HG03354 (cell line): ENCODE results near the gene PTPRN2.

Experiments
- ATAC-seq: cut with Tn5 transposase; IDR thresholded peaks from one replicate; pipeline ENCODE4 v1.9.1; 2021; ENCODE audit warnings: mild to moderate bottlenecking; ENCODE audit not compliant: unreplicated experiment, poor library complexity, severe bottlenecking

The PTPRN2 gene

GRCh38 chr7:158582089-158582456, 5.5 kb downstream of the PTPRN2 start:
- ATAC-seq = no peak

- no peak for ATAC-seq
Measured at GRCh38 chr7:158581440-158582088, 6.1 kb downstream of the PTPRN2 start.

DNA sequence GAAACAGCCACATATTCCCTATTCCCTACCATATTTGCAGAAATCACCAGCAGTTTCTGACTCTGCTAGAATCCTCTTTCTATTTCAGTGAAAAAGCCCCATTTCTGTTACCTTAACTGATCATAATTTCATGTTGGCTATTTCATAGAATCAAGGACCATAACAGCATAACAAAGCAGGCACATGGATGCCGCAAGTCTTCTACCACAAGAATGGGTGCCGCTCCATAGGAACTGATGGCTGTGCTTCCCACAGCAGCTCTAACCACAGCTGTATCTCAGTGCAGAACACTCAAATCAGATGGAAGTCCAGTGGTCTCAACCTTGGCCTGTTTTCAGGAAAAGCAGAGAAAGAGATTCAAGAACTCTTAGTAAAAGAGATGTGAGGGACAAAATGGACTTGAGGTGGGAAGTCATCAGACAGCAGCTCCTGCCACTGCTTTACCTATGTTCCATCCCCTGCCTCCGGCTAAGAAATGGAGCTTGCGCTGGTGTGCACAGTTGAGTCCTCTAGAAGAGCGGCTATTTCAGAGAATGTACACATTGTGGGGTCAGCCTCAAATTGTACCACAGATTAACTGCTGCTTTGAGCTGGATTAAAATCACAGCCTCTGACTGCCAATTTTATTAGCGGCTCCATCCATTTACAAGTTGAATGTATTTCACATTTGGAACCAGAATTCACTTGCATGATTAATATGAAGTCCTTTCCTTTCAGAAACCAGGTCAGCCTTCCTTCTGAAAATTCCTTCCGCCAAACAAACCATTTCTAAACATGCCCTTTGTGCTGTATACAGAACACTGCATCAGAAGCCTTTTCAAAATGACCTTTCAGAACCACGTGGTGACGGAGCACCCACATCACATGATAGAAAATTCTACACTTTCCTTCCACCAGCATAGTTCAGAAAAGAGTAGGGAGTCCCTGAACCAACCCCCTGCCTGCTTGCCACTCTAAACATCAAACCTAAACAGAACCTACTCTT, 7.7 kb downstream of the PTPRN2 start:
- no peak for ATAC-seq

DNA sequence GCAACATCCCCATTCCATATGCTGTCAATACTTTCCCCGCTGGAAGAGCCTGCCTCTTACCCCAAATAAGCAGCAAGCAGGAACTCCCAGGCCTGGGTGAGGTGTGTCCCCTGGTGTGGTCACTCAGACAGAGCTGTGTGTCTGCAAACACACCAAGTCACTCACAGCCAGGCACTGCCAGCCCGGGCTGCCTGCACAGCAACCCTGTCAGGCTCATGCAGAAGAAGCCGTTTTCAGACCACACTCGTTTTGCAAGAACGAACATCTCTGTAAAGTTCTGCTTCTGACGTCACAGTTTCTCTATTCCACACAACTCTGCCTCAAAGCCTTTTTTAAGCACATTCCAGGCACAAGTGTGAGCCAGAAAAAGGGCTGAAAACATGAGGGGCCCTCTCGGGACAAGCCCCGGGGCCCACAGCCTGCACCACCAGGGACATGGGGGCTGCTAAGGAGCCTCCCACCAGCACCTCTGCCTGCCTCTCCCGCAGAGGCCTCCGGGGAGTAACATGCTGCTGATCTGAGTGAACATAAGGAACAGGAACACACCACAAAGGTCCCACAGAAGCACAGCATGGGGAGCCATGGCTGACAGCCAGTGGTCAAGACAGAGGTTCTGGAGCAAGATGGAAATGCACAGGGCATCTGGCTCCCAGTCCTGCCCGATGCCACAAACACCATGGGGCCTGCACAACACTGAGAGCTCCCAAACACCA, 11.4 kb downstream of the PTPRN2 start:
- no peak for ATAC-seq

DNA sequence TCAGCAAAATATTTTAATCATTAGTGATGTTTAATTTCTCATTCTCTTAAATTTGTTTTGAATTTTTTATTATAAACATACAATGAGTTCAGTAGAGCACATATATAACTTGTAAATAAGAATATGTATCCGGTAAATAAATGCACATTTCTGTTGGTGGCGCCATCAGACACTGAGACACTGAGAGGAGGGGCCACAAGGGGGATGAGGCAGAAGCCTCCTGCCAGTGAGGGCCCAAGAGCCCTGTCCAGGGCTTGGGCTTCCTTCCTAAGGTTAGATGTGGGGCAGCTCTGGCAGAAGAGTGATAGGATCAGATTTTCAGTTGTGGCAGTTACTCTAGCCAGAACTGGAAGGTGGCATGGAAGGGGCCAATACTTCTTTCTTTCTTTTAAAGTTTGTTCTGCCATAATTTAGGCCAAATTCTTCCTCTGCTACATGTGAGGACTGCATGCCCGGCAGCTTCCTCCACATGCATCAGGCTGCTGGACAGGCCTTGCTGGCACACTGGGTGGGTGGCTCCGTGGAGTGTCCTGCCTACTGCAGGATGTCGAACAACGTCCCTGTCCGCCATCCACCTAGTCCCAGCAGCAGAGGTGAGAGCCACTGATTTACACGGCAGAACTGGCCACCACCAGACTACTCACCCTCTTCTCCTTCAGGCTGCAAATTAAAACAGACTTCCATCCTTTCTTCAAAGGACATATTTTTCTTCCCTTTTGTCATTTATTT, 13.2 kb downstream of the PTPRN2 start:
- ATAC-seq = no peak

DNA sequence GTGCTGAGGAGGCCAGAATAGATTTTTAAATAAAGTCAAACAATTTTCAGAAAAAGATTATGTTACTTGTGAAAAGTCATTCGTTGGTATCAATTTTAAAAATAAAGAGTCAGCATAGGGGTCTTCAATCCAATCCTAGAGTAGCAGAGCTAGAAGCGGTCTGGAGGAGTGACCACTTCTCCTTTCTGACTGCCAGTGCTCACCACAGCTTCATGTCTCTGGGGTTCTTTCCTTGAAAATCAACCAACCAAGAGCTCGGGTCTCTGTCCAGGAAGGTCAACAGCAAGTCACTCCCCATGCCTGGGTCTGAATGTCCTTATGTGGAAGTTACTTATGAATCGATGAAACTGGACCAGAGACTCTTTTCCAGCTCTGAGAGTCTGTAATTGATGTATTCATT, 14.3 kb downstream of the PTPRN2 start:
- ATAC-seq = no peak

DNA sequence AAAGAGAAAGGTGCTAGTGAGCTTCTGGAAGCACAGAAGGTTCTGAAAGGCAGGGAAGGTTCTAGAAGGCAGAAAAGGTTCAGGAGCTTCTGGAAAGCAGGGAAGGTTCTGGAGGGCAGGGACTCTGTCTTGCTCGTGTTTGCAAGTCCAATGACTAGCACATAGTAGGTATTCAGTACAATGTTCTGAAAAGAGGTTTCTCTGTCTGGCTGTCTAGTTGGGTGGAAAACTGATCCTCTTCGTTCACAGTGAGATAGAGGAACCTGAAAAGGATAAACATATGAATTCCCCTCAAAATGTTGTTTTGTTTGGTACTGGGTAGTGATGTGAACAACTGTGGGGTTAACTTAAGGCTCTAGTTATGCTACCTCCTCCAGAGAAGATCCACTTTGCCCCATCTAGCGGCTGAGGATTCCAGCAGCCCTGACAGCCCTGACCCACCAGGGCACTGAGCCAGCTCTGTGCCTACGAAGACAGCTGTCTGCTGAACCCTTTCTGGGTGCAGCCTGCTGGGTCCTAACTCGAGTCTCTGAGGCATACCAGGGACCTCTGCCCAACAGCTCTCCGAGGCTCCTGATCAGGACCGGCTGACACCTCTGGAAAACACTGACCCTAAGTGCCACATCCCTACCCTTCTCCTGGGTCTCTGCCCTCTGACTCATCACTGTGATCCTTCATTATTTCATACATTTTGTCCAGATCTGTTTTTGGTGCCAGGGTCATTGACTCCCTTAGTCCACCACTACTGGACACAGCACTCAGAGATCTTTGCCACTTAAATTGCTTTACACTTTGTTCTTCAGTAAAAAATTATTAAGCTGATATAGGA, 15.4 kb downstream of the PTPRN2 start:
- ATAC-seq = no peak

GRCh38 chr7:158570449-158571170, 17.0 kb downstream of the PTPRN2 start:
- no peak for ATAC-seq

DNA sequence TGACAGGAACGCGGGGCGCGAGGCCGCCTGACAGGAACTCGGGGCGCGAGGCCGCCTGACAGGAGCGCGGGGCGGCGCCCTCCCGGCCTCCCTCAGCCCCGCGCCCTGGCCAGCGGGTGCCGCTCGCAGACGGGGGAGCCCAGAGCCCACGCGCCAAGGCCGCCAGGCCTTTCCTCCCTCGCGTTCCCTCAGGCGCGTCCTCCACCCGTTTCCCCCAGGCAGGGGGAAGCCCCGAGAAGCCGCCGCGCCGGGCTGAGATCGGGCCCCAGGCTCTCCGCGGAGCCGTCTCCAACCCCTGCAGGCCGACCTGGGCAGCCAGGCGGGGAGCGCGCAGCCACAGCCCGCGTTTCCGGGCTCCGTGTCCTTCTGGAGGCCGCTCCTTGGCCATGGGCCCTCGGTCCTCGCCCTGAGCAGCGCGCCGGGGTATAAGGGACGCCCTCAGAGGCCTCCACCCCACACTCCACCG, 17.7 kb downstream of the PTPRN2 start:
- ATAC-seq = no peak

GRCh38 chr7:158568974-158569857, 18.4 kb downstream of the PTPRN2 start:
- ATAC-seq = no peak

GRCh38 chr7:158567153-158567603, 20.4 kb downstream of the PTPRN2 start:
- no peak for ATAC-seq

DNA sequence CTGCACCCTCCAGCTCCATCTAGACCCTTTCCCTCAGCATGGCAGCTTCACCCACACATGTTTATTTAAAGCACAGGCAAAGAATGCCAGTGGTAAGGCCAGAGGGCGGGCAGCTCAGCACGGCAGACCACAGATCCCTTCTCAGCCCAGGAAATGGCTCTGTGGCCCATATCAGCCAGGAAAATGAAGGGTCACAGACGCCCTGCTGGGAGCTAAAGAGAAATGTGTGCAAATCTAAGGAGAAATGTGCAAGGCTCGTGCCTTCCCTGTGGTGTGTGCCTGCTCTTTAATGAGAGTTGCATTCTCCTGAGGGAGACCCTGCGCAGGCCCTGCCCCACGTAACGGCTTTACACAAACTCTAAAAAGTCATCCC, 23.0 kb downstream of the PTPRN2 start:
- no peak for ATAC-seq

GRCh38 chr7:158563911-158564662, 23.5 kb downstream of the PTPRN2 start:
- ATAC-seq = no peak

- no peak for ATAC-seq
Measured at GRCh38 chr7:158563051-158563450, 24.6 kb downstream of the PTPRN2 start.

DNA sequence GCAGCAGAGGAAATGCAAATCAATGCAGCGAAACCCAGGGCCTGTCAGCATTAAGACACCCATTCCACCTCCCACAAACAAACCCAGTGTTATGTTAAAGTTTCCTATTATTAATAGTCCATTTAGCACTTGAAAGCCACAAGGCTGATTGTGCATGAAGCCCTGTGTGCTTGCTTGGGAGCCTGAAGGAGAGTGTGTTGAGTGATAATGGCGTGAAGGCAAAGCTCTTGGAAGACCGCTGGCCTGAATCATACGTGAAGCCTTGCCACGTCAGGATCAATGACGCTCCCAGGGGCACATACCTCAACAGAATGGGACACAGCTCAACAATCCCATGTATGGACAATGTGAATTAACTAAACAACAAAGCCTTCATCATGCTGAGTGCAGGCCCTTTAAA, 25.1 kb downstream of the PTPRN2 start:
- ATAC-seq = no peak

DNA sequence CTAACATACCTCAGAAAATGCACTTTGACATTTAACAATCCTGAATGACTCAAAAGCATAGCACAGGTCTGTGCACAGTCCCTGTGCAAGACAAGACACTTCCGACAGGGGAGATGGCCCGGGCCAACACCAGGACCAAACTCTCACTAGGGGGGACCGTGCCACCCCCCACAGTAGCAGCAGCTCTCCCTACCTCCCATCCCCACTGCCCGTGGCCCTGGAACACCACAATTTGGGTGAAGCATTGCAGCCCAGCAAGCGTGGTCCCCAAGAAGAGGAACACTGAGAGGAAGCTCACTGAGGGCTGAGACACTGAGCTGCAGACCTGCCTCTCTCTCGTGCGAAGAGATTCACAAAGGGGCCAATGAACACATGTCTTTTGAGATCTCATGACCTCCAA, 26.0 kb downstream of the PTPRN2 start:
- ATAC-seq = no peak

DNA sequence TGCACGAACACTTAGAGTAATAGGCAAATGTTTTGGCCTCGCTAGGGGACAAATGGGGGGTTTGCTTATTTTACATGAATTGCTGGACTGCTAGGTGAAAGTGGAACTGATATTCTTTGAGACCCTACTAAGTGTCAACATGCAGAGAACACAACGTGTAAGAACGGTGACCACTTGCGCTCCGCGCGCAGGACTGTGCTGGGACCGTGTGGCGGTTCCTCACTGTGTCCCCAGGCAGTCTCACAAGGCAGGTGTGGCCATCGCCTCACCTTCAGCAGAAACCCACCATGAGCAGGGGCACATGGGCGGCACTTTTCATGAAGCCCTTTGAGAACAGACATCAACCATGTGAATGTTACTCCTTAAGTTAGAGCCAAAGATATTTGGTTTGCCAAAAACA, 27.2 kb downstream of the PTPRN2 start:
- ATAC-seq = no peak
